Keratinocyte (primary cell): ENCODE results near the gene HELZ. TPM values are rescaled to one million over a fixed set of nuclear protein-coding genes. Genes with fewer than 3 reads are reported as not detected.

Experiments used
- DNase-seq: peaks from one replicate; pipeline ENCODE4 v3.0.0-alpha.2; 2011; ENCODE audit warnings: low read depth, missing footprints, low spot score
- FAIRE-seq: peaks from 2 replicates; lab custom pipeline; 2011; peaks lifted over from hg19 to GRCh38; lab: Jason Lieb, UNC
- H2AFZ ChIP-seq: 2 replicates; pipeline ENCODE4 v1.6.0; 2012; ENCODE audit warnings: low read length, control low read depth, inconsistent platforms; ENCODE audit not compliant: control insufficient read depth
- H3K27ac ChIP-seq: 2 replicates; pipeline ENCODE4 v1.5.1; 2011; ENCODE audit warnings: low read length; ENCODE audit not compliant: control insufficient read depth, insufficient read depth
- H3K27me3 ChIP-seq: 3 replicates; pipeline ENCODE4 v1.6.0; 2011; ENCODE audit warnings: low read length; ENCODE audit not compliant: control insufficient read depth, insufficient read depth; ENCODE audit errors: extremely low read depth
- H3K36me3 ChIP-seq, 2 experiments: 2 replicates in 1 of 2; 3 replicates in 1 of 2; pipeline ENCODE4 v1.5.1; 2011; ENCODE audit warnings: low read length in 2 of 2, mild to moderate bottlenecking in 1 of 2; ENCODE audit not compliant: control insufficient read depth in 2 of 2, insufficient read depth in 2 of 2; ENCODE audit errors: extremely low read depth in 1 of 2
- H3K4me1 ChIP-seq: 3 replicates; pipeline ENCODE4 v1.5.1; 2011; ENCODE audit warnings: low read length; ENCODE audit not compliant: control insufficient read depth, insufficient read depth; ENCODE audit errors: extremely low read depth
- H3K4me2 ChIP-seq: 3 replicates; pipeline ENCODE4 v1.6.0; 2011; ENCODE audit warnings: low read depth, low read length; ENCODE audit not compliant: control insufficient read depth, insufficient read depth; ENCODE audit errors: extremely low read depth
- H3K4me3 ChIP-seq, 3 experiments: fragments of 200-600 bp in 1 of 3; sonication (generic) in 1 of 3; 2 replicates in 2 of 3; 3 replicates in 1 of 3; pipeline ENCODE4 v1.5.1; 2011 to 2016; ENCODE audit warnings: low read length in 3 of 3, mild to moderate bottlenecking in 3 of 3, control low read depth in 2 of 3, inconsistent platforms in 1 of 3, low read depth in 1 of 3, mixed read lengths in 1 of 3, mixed run types in 1 of 3, moderate library complexity in 1 of 3; ENCODE audit not compliant: control insufficient read depth in 2 of 3, insufficient read depth in 2 of 3; ENCODE audit errors: extremely low read depth in 1 of 3
- H3K79me2 ChIP-seq: 2 replicates; pipeline ENCODE4 v1.6.0; 2012; ENCODE audit warnings: low read length; ENCODE audit not compliant: control insufficient read depth, insufficient read depth
- H3K9ac ChIP-seq: 3 replicates; pipeline ENCODE4 v1.6.0; 2011; ENCODE audit warnings: low read length; ENCODE audit not compliant: control insufficient read depth, insufficient read depth; ENCODE audit errors: extremely low read depth
- H3K9me1 ChIP-seq: 3 replicates; pipeline ENCODE4 v1.6.0; 2011; ENCODE audit warnings: low read length; ENCODE audit not compliant: control insufficient read depth, insufficient read depth; ENCODE audit errors: extremely low read depth
- H3K9me3 ChIP-seq: 2 replicates; pipeline ENCODE4 v1.5.1; 2012; ENCODE audit warnings: low read depth, low read length; ENCODE audit not compliant: control insufficient read depth
- H4K20me1 ChIP-seq: 3 replicates; pipeline ENCODE4 v1.6.0; 2011; ENCODE audit warnings: low read length; ENCODE audit not compliant: control insufficient read depth, insufficient read depth; ENCODE audit errors: extremely low read depth
- EZH2 ChIP-seq: IDR thresholded peaks from one replicate; pipeline ENCODE4 v1.6.1; 2012; ENCODE audit warnings: inconsistent platforms, mild to moderate bottlenecking, low read length, moderate library complexity
- dilution Hi-C: fragments of 300-500 bp; cut with MboI; formaldehyde crosslinking; loops from one replicate; pipeline ENCODE4 v1.7.0; 2020; ENCODE audit warnings: low sequenced_read_pairs; ENCODE audit not compliant: extremely low pct_ligation_motif_present
- polyA plus RNA-seq, 5 experiments: library from polyadenylated mRNA; depleted of rRNA in 3 of 5; stranded (reverse) in 3 of 5; stranded (forward) in 1 of 5; unstranded in 1 of 5; fragments of >200 nt; gene quantifications; 1 replicate in 1 of 5; 2 replicates in 3 of 5; 3 replicates in 1 of 5; pipeline versions ENCODE4 v1.2.1 to v1.2.3, GENCODE V29; 2011 to 2012; ENCODE audit warnings: missing spikeins in 2 of 5, low read depth in 1 of 5, low replicate concordance in 1 of 5
- TF ChIP-seq, protein P1 (sequence below), 3 experiments: IDR thresholded peaks in 1 of 3; conservative IDR thresholded peaks in 1 of 3; optimal IDR thresholded peaks in 1 of 3; 2 replicates in 2 of 3; 3 replicates in 1 of 3; pipeline versions ENCODE3 to v1.5.1; 2011; ENCODE audit warnings: low read length in 3 of 3, mild to moderate bottlenecking in 3 of 3, moderate library complexity in 2 of 3, control low read depth in 1 of 3, inconsistent platforms in 1 of 3; ENCODE audit not compliant: insufficient read depth in 2 of 3; ENCODE audit errors: extremely low read depth in 1 of 3

The HELZ gene
- polyA plus RNA-seq, 1 donor (not counting 4 experiments of a cell fraction or from before 2014, with no cell fraction given), result 18.2 TPM

DNA sequence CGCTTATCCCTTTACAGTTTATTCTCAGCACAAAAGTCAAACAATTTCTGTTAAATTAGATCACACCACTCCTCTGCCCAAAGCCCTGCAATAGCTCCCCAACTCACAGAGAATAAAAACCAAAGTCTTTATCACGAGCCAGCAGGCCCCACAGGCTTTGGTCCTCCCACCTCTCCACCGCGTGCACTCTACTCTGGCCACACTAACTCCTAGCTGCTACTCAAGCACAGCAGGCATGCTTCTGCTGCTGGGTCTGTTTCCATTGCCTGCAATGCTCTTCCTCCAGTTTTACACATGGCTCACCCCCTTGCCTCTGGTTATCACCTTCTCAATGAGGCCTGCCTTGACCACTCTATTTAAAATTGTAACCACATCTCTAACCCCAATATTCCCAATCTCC, 27.6 kb downstream of the HELZ start:
- Histone ChIP-seq H3K27me3 (no peaks in the 10 kb centered on the region), H2AFZ (no peak overlapping the region), H3K27ac (no peak overlapping the region), H4K20me1 (peaks cover 3% of the 10 kb centered on the region), H3K36me3 (peaks cover 10 to 38% of the 10 kb centered on the region in 2 experiments), H3K79me2 (peaks cover 49% of the 10 kb centered on the region), H3K9ac (no peak overlapping the region), H3K4me2 (no peak overlapping the region), H3K9me1 (no peaks in the 10 kb centered on the region), H3K9me3 (no peaks in the 10 kb centered on the region), H3K4me3 (no peak overlapping the region), H3K4me1 (peaks cover 16% of the 10 kb centered on the region)
- FAIRE-seq (no peak), DNase-seq (no peak)
- TF ChIP-seq EZH2, result no peak
- TF ChIP-seq, protein P1, sequence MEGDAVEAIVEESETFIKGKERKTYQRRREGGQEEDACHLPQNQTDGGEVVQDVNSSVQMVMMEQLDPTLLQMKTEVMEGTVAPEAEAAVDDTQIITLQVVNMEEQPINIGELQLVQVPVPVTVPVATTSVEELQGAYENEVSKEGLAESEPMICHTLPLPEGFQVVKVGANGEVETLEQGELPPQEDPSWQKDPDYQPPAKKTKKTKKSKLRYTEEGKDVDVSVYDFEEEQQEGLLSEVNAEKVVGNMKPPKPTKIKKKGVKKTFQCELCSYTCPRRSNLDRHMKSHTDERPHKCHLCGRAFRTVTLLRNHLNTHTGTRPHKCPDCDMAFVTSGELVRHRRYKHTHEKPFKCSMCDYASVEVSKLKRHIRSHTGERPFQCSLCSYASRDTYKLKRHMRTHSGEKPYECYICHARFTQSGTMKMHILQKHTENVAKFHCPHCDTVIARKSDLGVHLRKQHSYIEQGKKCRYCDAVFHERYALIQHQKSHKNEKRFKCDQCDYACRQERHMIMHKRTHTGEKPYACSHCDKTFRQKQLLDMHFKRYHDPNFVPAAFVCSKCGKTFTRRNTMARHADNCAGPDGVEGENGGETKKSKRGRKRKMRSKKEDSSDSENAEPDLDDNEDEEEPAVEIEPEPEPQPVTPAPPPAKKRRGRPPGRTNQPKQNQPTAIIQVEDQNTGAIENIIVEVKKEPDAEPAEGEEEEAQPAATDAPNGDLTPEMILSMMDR (optimal IDR thresholded peaks at IDR 0.05 in 1 of 3, IDR thresholded peaks at IDR 0.05 in 1 of 3, conservative IDR thresholded peaks at IDR 0.05 in 1 of 3; ENCODE audit: extremely low read depth in 1 of 3, insufficient read depth in 2 of 3, low read length in 3 of 3), result no peak
- dilution Hi-C loops, result no loop called here

DNA sequence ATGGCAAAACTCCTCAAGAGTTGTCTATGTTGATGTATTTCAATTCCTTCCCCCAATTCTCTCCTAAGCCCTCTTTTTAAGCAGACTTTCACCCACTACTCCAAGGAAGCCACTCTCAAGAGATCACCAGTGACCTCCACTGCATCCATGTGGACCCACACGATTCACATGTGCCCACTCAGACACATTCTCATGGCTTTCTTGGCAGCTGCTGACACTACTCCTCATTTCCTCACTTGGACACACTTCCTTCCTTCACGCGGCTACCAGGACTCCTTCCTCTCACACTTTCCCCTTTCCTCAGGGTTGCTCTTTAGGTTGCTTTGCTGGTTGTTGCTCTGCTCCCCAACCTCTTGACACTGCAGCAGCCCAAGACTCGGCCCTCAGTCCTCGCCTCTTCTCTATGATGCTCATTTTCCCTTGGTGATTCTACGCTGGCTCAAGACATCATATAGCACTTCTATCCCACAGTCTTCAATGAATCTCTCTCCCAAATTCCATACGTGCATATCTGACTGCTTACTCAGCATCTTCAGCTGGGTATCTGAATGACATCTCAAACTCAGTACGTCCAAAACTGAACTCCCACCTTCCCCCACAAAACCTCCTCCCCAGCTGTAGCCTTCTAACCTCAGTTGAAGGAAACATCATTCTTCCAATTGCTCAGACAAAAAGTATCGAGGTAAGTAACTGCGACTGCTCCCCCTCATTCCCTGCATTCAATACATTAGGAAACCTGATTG, 28.2 kb downstream of the HELZ start:
- FAIRE-seq, result no peak
- peaks cover 42% of the 10 kb centered on the region for H3K79me2 ChIP-seq
- no peak overlapping the region for H2AFZ ChIP-seq
- H3K27me3 ChIP-seq, result no peaks in the 10 kb centered on the region
- H3K36me3 ChIP-seq, result peaks cover 10 to 38% of the 10 kb centered on the region in 2 experiments
- H3K4me3 ChIP-seq, result no peak overlapping the region
- no peak overlapping the region for H3K4me2 ChIP-seq
- H3K9me1 ChIP-seq, result no peaks in the 10 kb centered on the region
- peaks cover 3% of the 10 kb centered on the region for H4K20me1 ChIP-seq
- H3K9me3 ChIP-seq, result no peaks in the 10 kb centered on the region
- H3K9ac ChIP-seq, result no peak overlapping the region
- no peak for DNase-seq
- H3K4me1 ChIP-seq, result peaks cover 16% of the 10 kb centered on the region
- no peak overlapping the region for H3K27ac ChIP-seq
- dilution Hi-C loops, result no loop called here
- TF ChIP-seq, protein P1 (optimal IDR thresholded peaks at IDR 0.05 in 1 of 3, IDR thresholded peaks at IDR 0.05 in 1 of 3, conservative IDR thresholded peaks at IDR 0.05 in 1 of 3; ENCODE audit: extremely low read depth in 1 of 3, insufficient read depth in 2 of 3, low read length in 3 of 3), result no peak
- TF ChIP-seq EZH2, result no peak
